ENCODE measurements around the gene LRIG2.

Gene LRIG2

GRCh38 chr1:113086541-113086940 lies 13.5 kb downstream of the LRIG2 start:
- Histone ChIP-seq H3K27me3 (ENCODE audit: insufficient read depth, low read length, poor library complexity) (no peaks in the 10 kb centered on the region), H3K27ac (ENCODE audit: low read length) (no peak overlapping the region), H3K79me2 (ENCODE audit: insufficient read depth, low read length) (peaks cover 72% of the 10 kb centered on the region), H3K9ac (ENCODE audit: low read depth, low read length) (no peak overlapping the region), H3K4me3 (ENCODE audit: low read depth in 1 of 2, low read length in 2 of 2) (no peak overlapping the region), H3K36me3 (ENCODE audit: insufficient read depth, low read length) (peaks cover 19% of the 10 kb centered on the region), H2AFZ (ENCODE audit: low read depth, low read length) (no peak overlapping the region), H3K9me3 (ENCODE audit: insufficient read depth, low read length, severe bottlenecking) (no peaks in the 10 kb centered on the region), H3K4me1 (ENCODE audit: insufficient read depth, low read length) (no peaks in the 10 kb centered on the region), H4K20me1 (ENCODE audit: insufficient read depth, low read length) (peaks cover 10% of the 10 kb centered on the region; the same call in 1 of the 2 replicates), H3K4me2 (ENCODE audit: insufficient read depth, low read length) (no peak overlapping the region)
- ATAC-seq (ENCODE audit: insufficient read depth, low read depth) (no peak), DNase-seq (no peak)
- no peak for TF ChIP-seq EZH2 (IDR thresholded peaks at IDR 0.05; ENCODE audit: borderline replicate concordance, low read depth, low read length, severe bottlenecking)
- TF ChIP-seq, protein P1, sequence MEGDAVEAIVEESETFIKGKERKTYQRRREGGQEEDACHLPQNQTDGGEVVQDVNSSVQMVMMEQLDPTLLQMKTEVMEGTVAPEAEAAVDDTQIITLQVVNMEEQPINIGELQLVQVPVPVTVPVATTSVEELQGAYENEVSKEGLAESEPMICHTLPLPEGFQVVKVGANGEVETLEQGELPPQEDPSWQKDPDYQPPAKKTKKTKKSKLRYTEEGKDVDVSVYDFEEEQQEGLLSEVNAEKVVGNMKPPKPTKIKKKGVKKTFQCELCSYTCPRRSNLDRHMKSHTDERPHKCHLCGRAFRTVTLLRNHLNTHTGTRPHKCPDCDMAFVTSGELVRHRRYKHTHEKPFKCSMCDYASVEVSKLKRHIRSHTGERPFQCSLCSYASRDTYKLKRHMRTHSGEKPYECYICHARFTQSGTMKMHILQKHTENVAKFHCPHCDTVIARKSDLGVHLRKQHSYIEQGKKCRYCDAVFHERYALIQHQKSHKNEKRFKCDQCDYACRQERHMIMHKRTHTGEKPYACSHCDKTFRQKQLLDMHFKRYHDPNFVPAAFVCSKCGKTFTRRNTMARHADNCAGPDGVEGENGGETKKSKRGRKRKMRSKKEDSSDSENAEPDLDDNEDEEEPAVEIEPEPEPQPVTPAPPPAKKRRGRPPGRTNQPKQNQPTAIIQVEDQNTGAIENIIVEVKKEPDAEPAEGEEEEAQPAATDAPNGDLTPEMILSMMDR (IDR thresholded peaks at IDR 0.05; ENCODE audit: borderline replicate concordance, extremely low read depth, low read length, poor library complexity, severe bottlenecking), result no peak

- Histone ChIP-seq H3K79me2 (ENCODE audit: insufficient read depth, low read length) (peaks cover 53% of the 10 kb centered on the region), H3K36me3 (ENCODE audit: insufficient read depth, low read length) (peaks cover 17% of the 10 kb centered on the region; the same call in 1 of the 2 replicates), H3K4me2 (ENCODE audit: insufficient read depth, low read length) (no peak overlapping the region), H2AFZ (ENCODE audit: low read depth, low read length) (no peak overlapping the region), H3K4me3 (ENCODE audit: low read depth in 1 of 2, low read length in 2 of 2) (no peak overlapping the region), H3K27me3 (ENCODE audit: insufficient read depth, low read length, poor library complexity) (no peaks in the 10 kb centered on the region), H3K27ac (ENCODE audit: low read length) (no peak overlapping the region), H3K9ac (ENCODE audit: low read depth, low read length) (no peak overlapping the region), H3K4me1 (ENCODE audit: insufficient read depth, low read length) (no peaks in the 10 kb centered on the region), H4K20me1 (ENCODE audit: insufficient read depth, low read length) (peaks cover 6% of the 10 kb centered on the region; the same call in 1 of the 2 replicates), H3K9me3 (ENCODE audit: insufficient read depth, low read length, severe bottlenecking) (no peaks in the 10 kb centered on the region)
- ATAC-seq (ENCODE audit: insufficient read depth, low read depth), result no peak
- TF ChIP-seq, protein P1 (IDR thresholded peaks at IDR 0.05; ENCODE audit: borderline replicate concordance, extremely low read depth, low read length, poor library complexity, severe bottlenecking), result no peak
- TF ChIP-seq EZH2 (IDR thresholded peaks at IDR 0.05; ENCODE audit: borderline replicate concordance, low read depth, low read length, severe bottlenecking), result no peak
- no peak for DNase-seq
Observed at GRCh38 chr1:113088972-113089371, 16.0 kb downstream of the LRIG2 start.

- ATAC-seq (ENCODE audit: insufficient read depth, low read depth) (no peak), DNase-seq (no peak)
- H3K9ac ChIP-seq (ENCODE audit: low read depth, low read length), result no peak overlapping the region
- no peak overlapping the region for H3K4me3 ChIP-seq (ENCODE audit: low read depth in 1 of 2, low read length in 2 of 2)
- no peaks in the 10 kb centered on the region for H3K9me3 ChIP-seq (ENCODE audit: insufficient read depth, low read length, severe bottlenecking)
- H3K4me1 ChIP-seq (ENCODE audit: insufficient read depth, low read length), result no peaks in the 10 kb centered on the region
- no peak overlapping the region for H3K27ac ChIP-seq (ENCODE audit: low read length)
- H3K4me2 ChIP-seq (ENCODE audit: insufficient read depth, low read length), result no peak overlapping the region
- H3K79me2 ChIP-seq (ENCODE audit: insufficient read depth, low read length), result peaks cover 46% of the 10 kb centered on the region
- H4K20me1 ChIP-seq (ENCODE audit: insufficient read depth, low read length), result peaks cover 6% of the 10 kb centered on the region; the same call in 1 of the 2 replicates
- H3K27me3 ChIP-seq (ENCODE audit: insufficient read depth, low read length, poor library complexity), result no peaks in the 10 kb centered on the region
- TF ChIP-seq, protein P1 (IDR thresholded peaks at IDR 0.05; ENCODE audit: borderline replicate concordance, extremely low read depth, low read length, poor library complexity, severe bottlenecking), result no peak
- no peak for TF ChIP-seq EZH2 (IDR thresholded peaks at IDR 0.05; ENCODE audit: borderline replicate concordance, low read depth, low read length, severe bottlenecking)
- H3K36me3 ChIP-seq (ENCODE audit: insufficient read depth, low read length), result peaks cover 25% of the 10 kb centered on the region; the same call in 1 of the 2 replicates
- no peak overlapping the region for H2AFZ ChIP-seq (ENCODE audit: low read depth, low read length)
Observed at GRCh38 chr1:113090051-113090450, 17.1 kb downstream of the LRIG2 start.

Data from DND-41 (cell line).